Hepatic stellate cell (primary cell): ENCODE results near the gene COL4A1.

Experiments used
- DNase-seq: peaks from one replicate; pipeline ENCODE4 v3.0.0; 2011; ENCODE audit warnings: low spot score

The COL4A1 gene

GRCh38 chr13:110308656-110309359 lies 1.9 kb upstream of the COL4A1 start:
- no peak for DNase-seq

- no peak for DNase-seq
Observed at GRCh38 chr13:110307767-110308655, 1.1 kb upstream of the COL4A1 start.

DNA sequence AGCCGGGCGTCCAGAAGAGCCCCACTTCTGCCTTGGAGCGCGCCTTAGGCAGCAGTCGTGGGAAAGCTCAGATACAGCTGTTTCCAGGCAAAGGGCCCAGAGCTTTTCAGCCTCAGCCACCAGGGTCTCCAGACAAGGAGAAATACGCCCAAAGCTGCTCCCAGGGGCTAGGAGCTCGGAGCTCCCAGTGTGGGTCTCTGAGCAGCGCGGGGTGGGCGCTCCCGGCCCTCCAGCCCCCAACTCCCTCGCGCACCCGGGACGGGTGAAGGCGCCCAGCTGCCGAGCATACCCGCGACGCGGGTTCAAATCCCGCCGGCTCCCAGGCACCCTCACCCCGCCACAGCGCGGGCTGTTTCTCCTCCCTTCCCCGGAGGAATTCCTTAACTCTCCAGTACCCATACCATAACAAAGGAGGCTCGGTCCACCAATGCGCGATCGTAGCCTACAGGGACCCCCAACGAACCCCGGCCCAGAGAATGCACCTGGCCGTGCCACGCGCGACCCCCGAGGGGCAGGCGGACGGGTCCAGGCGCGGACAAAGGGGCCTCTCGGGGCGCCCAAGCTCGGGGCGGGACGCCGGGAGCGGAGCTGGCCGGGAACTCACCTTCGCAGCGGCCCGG lies 507 bp downstream of the COL4A1 start:
- no peak for DNase-seq

- no peak for DNase-seq
Observed at GRCh38 chr13:110305949-110306339, 1.0 kb downstream of the COL4A1 start.

- no peak for DNase-seq
Observed at GRCh38 chr13:110305544-110305943, 1.4 kb downstream of the COL4A1 start.

DNA sequence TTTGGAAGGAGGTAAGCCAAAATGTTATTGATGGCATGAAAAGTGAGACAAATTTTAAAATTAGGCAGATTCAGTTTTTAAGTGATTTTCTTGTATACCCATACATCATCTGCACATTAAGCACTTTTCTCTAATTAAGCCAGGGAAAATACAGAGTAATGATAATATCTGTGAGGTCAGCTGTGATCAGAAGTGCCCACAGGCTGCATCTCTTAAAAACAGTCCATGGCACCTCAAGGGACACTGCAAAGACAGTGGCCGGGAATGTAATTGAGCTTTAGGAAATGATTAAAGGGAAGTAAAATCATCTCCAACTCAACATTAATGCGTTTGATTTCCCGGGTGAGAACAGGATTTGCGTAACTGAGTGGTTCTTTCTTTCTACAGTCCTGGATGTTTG lies 2.0 kb downstream of the COL4A1 start:
- DNase-seq, result no peak

DNA sequence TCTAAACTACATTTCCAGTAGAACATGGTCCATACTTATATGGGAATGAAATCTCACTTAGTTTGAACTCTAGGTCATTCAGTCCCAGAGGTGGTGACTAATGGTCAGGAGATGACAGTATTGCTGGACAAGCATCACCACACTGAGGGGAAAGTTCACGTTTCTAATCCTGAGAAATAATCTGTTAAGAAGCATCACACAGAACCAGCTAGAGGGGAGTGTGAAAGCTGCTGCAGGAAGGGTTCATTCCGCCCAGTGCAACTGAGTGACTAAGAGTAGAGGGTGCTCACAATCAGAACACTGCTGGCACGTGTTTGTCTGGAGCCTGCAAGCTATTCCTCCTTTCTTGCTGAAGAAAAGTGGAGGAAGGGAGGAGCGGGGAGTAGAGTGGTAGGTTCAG lies 2.7 kb downstream of the COL4A1 start:
- DNase-seq, result peak; percentile 77

- no peak for DNase-seq
Observed at GRCh38 chr13:110303644-110304043, 3.3 kb downstream of the COL4A1 start.

DNA sequence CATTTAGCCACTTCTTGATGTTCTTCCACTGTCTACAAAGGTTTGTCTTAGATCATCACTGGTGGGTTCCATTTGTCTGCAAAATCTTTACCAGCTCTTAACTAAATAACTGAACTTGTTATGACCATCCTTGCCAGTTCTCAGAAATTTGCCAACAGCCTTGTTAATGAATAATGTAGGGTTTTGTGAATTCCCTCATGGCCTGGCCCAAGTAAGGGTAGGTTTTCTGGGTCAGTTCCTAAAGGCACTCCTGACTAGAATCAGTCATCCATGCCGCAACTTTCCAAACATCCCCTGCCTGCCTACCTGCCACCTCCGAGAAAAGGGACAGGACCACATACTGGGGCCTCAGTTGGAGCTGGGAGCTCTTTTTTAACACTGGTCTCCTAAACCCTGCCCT lies 4.0 kb downstream of the COL4A1 start:
- no peak for DNase-seq

DNA sequence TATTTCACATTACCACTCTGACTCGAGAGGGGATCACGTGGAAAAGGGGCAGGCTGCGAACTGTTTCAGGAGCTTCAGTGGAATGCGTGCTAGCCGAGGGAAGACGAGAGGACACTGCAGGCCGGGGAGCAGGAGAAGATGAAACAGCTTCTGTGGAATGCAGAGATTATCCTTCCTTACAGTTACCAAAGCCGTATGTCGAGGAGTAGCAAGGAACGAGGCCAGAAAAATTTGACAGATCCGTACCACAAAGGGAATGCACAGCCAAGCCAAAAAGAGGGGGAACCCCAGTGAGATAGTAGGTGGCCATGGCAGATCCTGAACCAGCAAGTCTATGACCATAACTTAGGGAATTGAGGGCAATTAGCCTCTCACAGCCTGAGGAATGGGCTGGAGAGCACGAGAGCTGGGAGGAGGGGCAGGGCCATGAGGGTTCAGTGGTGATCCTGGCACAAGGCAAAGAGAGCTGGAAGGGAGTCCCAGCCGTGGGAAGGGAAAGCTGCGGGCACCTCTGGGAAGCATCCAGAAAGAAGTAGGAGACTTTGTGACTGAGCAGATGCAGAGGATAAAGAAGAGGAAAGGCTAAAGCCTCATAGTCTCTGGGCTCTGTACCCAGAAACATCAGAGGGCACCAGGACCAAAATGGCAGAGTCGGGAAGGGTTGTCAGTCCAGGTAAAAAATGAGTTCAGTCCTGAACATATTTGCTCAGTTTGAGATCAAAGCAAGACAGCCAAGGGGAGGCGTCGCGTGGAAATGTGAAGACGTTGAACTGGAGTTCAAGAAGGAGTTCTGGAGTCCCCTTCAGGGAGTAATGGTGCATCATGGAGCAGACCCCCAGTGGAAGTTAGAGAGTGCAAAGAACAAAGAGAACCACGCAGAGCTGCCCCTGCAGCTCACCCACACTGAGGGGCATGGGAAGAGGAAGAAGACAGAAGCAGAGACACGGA lies 5.1 kb downstream of the COL4A1 start:
- DNase-seq, result peak; percentile 71

GRCh38 chr13:110301083-110301482 lies 5.9 kb downstream of the COL4A1 start:
- no peak for DNase-seq

- no peak for DNase-seq
Observed at GRCh38 chr13:110300090-110300815, 6.7 kb downstream of the COL4A1 start.

- DNase-seq, result no peak
Observed at GRCh38 chr13:110299283-110299840, 7.6 kb downstream of the COL4A1 start.

GRCh38 chr13:110298505-110299282 lies 8.3 kb downstream of the COL4A1 start:
- DNase-seq, result no peak

- DNase-seq, result no peak
Observed at GRCh38 chr13:110297766-110298504, 9.0 kb downstream of the COL4A1 start.

DNA sequence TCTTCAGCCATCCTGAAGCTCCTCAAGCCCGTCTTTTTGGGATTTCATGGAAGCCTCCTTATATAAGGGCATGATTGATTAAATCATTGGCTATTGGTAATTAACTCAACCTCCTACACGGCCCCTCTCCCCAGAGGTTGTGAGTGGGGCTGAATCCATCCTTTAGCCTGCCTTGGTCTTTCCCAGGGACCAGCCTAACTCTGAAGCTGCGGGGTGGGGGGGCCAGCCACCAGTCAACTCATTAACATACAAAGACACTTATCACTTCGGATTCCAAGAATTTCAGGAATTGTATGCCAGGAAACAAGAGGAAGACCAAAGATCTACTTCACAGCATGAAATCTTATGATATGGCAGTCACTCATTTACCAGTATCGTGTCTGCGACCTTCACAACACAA lies 9.9 kb downstream of the COL4A1 start:
- no peak for DNase-seq

DNA sequence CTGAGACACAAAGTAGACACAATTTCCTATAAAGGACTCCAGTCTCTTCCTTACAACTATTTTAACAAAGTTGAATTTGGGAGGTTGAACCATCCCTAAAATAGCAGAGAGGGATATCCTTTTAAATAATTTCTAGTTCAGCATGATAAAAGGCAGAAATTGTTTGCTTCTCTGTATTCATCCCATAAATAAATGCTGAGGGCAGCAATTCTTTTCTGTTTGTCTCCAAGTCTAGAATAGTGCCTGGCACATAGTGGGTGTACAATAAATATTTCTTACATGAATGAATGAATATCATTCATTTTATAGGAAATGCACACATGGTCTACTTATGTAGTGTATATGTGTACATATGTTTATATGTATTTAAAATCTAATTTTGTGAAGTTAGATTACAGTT lies 12.3 kb downstream of the COL4A1 start:
- no peak for DNase-seq

DNA sequence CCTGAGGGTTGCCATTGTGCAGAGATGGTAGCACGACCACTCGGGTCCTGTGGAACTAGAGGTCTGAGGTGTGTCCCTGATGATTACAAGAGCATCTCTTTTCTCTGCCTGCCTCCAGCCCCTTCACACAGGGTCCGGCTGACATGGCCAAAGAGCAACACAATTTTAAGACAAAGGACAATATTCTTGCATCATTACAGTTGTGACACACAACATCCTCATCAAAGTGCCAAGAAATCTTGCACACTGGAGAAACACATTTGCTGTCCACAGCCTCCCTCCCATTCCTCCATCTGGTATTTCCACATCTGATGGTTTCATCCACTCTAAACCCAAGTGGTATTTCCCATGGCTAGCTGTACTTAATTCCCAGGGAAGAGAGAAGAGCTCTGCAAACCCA lies 12.8 kb downstream of the COL4A1 start:
- DNase-seq, result no peak

- no peak for DNase-seq
Observed at GRCh38 chr13:110293649-110294048, 13.3 kb downstream of the COL4A1 start.
